NCI-H187 treated with DMSO at 0.1 percent for 48 hours (cell line): Measurements from ENCODE around the gene CUBN.

Source experiments
- DNase-seq: peaks from one replicate; lab custom pipeline; 2025; lab: John Stamatoyannopoulos, UW

Gene CUBN

GRCh38 chr10:17010363-17011145 is 119.1 kb downstream of the CUBN start:
- DNase-seq = no peak

- no peak for DNase-seq
Observed at GRCh38 chr10:17009212-17009700, 120.4 kb downstream of the CUBN start.

GRCh38 chr10:17007418-17007770 is 122.2 kb downstream of the CUBN start:
- no peak for DNase-seq

GRCh38 chr10:17006631-17007417 is 122.8 kb downstream of the CUBN start:
- DNase-seq = no peak

- DNase-seq = no peak
Observed at GRCh38 chr10:17005621-17006566, 123.7 kb downstream of the CUBN start.

DNA sequence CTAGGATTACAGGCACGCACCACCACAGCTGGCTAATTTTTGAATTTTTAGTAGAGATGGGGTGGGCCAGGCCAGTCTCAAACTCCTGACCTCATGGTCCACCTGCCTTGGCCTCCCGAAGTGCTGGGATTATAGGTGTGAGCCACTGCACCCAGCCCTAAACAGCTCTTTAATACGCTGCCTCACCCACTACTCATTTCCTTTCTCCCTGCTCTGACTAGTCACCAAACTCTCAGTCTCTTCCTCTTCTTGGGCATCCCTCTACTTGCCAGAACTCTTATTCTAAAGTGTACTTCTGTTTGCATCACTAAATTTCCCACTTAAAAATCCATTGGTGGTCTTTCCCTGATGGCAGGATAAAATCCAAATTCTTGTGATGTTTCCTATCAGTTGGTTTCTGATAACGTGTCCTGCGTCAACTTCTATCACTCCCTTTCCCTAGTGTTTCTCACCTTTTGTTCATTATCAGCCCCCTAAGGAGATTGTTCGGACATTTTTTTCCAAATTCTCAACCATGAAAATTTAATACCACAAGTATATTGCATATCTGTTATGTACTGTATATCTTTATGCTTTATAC is 124.7 kb downstream of the CUBN start:
- DNase-seq = no peak

- DNase-seq = no peak
Observed at GRCh38 chr10:17003651-17004286, 125.8 kb downstream of the CUBN start.

DNA sequence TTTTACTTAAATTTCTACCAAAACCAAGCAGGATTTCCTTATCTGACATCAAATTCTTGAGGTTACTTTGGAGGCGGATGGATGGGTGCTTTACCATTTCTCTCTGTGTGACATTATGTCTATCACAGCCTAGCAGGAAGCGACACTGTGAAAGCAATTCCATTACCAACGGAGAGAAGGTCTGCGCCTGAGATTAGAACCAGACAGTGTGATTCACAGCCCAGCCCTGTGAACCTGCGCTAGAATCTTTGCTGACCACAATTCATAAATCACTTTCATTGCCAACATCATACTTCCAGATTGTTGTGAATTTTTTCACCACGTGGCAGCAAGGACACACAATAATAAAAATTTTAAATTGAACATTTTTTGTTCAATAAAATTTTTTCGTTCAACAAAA is 126.5 kb downstream of the CUBN start:
- DNase-seq = no peak

DNA sequence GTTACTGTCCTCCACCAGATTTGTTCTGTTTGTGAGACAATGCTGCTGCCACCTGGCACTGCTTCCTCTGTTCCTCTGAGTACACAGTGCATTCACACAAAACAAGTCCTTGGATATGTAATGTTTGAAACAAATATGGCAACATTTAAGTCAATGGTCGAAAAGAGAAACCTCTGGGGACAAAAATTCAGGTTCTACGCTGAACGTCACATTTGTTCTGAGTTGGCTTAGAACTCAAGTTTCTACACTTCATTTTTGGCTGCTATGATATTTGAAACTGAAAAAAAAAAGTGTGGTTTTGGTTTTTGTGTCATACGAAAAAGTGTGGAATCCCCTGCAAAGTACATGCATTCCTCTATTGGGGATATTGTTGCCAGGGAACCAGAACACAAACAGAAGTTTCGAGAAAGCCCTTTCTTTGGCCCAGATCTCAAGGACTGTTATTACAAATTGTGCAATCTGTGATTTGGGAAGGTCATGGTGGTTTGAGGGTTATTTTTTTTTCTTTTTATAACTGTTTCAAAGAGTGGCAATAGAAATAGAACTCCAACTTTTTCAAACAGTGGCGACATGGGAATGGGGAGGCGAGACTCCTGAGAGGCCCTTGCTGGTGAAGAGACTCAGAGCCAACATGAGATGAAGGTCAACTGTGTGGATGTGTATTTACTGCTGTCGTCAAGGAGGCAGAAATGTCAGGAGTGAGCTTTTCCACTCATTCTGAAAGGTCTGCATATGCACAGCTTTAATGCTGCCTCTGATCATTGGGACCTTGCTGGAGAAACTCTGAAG is 127.5 kb downstream of the CUBN start:
- DNase-seq = no peak

DNA sequence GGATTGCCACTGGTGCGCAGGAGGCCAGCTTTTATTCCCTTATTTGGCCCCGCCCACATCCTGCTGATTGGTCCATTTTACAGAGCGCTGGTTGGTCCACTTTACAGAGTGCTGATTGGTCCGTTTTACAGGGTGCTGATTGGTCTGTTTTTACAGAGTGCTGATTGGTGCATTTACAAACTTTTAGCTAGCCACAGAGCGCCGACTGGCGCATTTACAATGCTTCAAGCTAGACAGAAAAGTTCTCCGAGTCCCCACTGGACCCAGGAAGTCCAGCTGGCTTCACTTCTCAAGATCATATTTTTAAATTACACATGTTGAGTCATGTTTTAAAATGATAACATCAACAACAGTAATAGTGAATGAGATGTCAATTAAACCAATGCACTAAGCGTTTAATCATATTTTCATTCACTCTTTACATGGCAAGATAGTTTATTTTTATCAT is 128.3 kb downstream of the CUBN start:
- DNase-seq = no peak

- DNase-seq = no peak
Observed at GRCh38 chr10:16999665-17000451, 129.8 kb downstream of the CUBN start.

DNA sequence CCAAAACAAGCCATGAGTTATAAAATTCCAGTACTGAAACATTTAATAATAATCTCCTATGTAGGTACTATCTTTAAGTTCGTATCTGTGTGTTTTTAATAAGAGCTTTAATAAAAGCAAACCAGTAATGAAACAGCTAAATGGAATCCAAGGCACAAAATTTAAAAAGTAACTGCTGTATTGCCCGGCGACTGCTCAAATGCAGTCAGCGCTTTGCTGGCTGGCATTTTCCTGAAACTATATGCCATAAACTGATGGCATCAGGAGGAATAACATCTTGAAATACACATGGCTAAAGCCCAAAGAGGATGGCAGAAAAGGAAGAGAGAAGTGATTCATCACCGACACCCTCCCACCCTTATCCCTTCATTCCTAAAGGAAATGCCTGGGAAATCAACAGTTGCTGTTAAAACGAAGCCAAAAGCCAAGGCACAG is 133.1 kb downstream of the CUBN start:
- no peak for DNase-seq

GRCh38 chr10:16995867-16996529 is 133.6 kb downstream of the CUBN start:
- DNase-seq = no peak

GRCh38 chr10:16993186-16993585 is 136.4 kb downstream of the CUBN start:
- DNase-seq = no peak

DNA sequence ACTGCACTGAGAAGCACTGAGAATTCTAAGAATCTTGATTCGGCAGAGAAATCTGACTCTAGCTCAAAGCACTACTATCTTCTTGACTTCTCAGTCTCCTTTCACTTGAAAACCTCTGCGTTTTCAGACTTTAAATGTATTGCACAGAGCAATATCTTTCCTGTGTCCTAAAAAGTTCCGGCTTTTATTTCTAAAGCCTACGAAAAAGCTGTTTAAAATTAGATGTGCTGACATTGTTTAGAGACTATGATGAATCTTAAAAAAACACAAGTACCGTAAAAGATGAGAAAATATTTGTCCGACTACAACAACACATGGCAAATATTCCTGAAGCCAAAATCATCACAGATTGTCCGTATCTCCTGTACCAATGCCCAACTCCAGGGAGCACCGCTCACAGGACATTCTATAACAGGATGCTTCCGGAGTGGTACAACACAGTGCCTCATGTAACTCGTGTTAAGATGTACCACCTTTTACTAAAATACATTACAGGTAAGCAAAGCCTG is 136.9 kb downstream of the CUBN start:
- DNase-seq = no peak

- no peak for DNase-seq
Observed at GRCh38 chr10:16991011-16991410, 138.6 kb downstream of the CUBN start.

GRCh38 chr10:16989826-16990293 is 139.8 kb downstream of the CUBN start:
- no peak for DNase-seq

DNA sequence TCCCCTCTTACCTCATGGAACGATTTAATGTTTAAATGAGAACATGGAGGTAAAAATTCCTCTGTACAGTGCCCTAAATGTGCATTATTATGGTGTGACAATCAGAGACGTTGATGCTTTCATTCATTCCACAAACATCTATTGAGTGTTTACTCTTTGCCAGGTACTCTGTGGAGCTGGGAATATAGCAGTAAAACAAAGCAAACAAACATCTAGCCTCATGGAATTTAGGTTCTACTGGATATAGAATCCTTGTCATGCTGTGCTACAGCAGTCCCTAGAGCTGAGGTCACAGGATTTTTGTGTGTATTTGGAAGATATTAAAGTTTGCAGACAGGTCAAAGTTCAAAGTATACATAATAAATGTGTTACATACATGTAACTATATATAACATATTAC is 140.7 kb downstream of the CUBN start:
- no peak for DNase-seq
